HL-60 (cell line): ENCODE results near the gene MYO3A.

Experiments
- TF ChIP-seq, protein P1 (sequence below): IDR thresholded peaks from one replicate; pipeline ENCODE4 v1.5.1; 2011; ENCODE audit warnings: low read length, control low read depth, inconsistent platforms; ENCODE audit not compliant: insufficient read depth
- TF ChIP-seq, protein P2 (sequence below): IDR thresholded peaks from 2 replicates; pipeline ENCODE4 v1.6.1; 2012; ENCODE audit warnings: low read depth; ENCODE audit not compliant: insufficient replicate concordance

GRCh38 chr10:25966844-25967243 is 32.8 kb downstream of the MYO3A start:
- TF ChIP-seq, protein P1, sequence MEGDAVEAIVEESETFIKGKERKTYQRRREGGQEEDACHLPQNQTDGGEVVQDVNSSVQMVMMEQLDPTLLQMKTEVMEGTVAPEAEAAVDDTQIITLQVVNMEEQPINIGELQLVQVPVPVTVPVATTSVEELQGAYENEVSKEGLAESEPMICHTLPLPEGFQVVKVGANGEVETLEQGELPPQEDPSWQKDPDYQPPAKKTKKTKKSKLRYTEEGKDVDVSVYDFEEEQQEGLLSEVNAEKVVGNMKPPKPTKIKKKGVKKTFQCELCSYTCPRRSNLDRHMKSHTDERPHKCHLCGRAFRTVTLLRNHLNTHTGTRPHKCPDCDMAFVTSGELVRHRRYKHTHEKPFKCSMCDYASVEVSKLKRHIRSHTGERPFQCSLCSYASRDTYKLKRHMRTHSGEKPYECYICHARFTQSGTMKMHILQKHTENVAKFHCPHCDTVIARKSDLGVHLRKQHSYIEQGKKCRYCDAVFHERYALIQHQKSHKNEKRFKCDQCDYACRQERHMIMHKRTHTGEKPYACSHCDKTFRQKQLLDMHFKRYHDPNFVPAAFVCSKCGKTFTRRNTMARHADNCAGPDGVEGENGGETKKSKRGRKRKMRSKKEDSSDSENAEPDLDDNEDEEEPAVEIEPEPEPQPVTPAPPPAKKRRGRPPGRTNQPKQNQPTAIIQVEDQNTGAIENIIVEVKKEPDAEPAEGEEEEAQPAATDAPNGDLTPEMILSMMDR, result no peak
- TF ChIP-seq, protein P2, sequence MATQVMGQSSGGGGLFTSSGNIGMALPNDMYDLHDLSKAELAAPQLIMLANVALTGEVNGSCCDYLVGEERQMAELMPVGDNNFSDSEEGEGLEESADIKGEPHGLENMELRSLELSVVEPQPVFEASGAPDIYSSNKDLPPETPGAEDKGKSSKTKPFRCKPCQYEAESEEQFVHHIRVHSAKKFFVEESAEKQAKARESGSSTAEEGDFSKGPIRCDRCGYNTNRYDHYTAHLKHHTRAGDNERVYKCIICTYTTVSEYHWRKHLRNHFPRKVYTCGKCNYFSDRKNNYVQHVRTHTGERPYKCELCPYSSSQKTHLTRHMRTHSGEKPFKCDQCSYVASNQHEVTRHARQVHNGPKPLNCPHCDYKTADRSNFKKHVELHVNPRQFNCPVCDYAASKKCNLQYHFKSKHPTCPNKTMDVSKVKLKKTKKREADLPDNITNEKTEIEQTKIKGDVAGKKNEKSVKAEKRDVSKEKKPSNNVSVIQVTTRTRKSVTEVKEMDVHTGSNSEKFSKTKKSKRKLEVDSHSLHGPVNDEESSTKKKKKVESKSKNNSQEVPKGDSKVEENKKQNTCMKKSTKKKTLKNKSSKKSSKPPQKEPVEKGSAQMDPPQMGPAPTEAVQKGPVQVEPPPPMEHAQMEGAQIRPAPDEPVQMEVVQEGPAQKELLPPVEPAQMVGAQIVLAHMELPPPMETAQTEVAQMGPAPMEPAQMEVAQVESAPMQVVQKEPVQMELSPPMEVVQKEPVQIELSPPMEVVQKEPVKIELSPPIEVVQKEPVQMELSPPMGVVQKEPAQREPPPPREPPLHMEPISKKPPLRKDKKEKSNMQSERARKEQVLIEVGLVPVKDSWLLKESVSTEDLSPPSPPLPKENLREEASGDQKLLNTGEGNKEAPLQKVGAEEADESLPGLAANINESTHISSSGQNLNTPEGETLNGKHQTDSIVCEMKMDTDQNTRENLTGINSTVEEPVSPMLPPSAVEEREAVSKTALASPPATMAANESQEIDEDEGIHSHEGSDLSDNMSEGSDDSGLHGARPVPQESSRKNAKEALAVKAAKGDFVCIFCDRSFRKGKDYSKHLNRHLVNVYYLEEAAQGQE, result no peak
